ENCODE data around the gene YY1.
"Not testable (repeated sequence)": the region's sequence is repeated elsewhere in the genome, so short reads cannot be mapped to it uniquely, and the experiment has no call there.

Gene YY1

GRCh38 chr14:100243020-100243419 lies 4.1 kb downstream of the YY1 start:
- DNase-seq (ENCODE audit: low read depth), result no peak

DNA sequence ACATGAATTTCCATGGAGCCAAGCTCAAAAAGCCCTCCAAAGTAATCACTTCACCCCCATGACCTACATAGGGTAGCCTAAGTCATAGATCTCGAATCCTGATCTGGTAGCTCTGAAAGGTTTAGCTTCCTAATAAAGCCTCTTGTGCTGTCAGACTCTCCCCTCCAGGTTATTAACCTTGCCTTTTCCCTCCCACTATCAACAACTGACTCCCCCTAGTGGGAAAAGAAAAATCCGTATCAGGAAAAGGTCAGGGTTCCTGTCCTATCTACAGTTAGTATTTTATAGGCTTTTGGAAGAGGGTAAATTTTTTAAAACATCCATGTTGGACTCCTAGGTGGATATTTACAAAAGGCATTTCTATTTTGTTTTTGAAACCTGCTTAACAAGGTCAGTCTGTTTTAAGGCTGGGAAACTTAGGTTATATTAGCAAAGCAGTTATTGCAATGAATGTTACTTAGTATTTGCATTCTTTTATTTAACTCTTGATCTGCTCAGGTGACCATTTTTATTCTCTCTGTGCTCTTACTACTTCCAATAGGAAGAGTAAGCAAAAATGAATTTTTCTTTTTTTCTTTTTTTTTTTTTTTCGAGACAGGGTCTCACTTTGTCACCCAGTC lies 8.0 kb downstream of the YY1 start:
- DNase-seq (ENCODE audit: low read depth), result peak; percentile 9

DNA sequence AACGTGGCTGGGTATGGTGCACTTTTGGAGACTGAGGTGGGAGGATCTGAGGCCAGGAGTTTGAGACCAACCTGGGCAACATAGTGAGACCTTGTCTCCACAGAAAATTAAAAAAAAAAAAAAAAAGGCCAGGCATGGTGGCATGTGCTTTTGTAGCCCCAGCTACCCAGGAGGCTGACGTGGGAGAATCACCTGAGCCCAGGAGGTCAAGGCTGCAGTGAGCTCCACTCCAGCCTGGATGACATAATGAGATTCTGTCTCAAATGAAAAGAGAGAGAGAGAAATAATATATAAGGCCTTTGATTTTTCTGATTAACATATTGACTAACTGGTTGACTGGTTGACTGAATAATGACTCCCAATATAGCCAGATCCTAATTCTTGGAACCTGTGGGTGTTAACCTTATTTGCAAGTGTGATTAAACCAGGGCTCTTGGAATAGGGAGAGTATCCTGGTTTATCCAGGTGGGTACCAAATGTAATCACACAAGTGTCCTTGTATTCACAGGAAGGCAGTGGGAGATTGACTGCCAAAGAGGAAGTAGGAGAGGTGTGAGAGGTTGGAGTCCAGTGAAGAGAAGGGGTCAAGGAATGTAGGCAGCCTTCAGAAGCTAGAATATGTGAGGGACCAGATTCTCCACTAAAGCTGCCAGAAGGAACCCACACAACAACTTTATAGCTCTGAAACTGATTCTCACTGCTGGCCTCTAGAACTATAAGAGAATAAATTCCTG lies 12.0 kb downstream of the YY1 start:
- no peak for DNase-seq (ENCODE audit: low read depth)

DNA sequence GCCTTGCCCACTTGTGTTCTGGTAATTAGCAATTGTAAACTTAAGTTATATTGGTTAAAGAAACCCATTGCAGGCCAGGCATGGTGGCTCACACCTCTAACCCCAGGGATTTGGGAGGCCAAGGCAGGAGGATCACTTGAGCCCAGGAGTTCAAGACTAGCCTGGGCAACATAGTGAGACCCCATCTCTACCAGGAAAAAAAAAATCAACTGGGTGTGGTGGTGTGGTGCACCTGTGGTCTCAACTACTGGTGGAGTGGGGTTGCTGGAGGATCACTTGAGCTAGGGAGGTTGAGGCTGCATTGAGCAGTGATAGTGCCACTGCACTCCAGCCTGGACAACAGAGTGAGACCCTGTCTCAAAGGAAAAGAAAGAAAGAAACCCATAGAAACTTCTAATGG lies 13.7 kb downstream of the YY1 start:
- no peak for DNase-seq (ENCODE audit: low read depth)

DNA sequence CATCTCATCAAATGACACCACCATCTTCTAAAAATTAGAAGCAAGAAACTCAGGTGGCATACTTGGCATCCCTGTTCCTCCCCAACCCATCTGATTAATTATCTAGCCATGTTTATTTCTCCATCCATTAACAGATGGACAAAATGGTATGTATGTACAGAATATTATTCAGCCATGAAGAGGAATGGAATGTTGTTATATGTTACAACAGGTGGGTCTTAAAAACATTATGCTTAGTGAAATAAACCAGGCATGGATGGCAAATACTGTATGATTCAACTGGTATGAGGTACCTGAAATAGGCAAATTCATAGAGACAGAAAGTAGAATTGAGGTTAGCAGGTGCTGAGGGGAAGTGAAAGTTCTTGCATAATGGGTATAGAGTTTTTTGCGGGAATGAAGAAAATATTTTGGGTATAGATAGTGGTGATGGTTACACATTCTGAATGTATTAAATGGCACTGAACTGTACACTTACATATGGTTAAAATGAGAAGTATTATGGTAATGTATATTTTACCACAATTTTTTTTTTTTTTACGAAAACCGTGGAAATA lies 17.5 kb downstream of the YY1 start:
- no peak for DNase-seq (ENCODE audit: low read depth)

DNA sequence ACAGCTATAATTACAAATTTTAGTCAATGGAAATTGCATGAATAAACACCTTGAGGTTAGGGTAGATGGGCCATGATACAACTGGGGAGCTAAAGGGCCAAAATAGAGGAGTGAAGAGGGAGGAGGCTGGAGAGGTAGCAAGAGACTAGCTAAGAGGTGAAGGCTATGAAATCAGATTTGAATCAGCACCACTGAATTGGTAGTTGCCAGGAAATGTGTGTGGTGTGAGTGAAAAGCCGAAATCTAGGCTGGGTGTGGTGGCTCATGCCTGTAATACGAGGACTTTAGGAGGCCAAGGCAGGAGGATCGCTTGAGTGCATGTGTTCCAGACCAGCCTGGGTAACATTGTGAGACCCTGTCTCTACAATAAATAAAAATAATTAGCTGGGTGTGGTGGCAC lies 22.7 kb downstream of the YY1 start:
- DNase-seq (ENCODE audit: low read depth), result no peak

DNA sequence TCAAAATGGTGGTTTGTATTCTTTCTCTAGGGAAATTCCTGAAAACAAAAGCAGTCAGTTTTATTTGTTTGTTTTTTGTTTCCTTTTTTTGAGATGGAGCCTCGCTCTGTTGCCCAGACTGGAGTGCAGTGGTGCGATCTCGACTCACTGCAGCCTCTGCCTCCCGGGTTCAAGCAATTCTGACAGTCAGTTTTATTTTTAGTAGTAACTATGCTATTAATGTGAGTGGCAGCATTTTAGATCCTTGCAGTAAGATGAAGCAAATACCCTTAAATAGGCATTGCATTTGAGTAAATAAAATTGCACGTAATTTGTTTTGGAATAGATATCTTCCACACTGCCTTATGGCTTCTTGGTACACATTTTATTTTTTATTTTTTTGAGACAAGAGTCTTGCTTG lies 23.6 kb downstream of the YY1 start:
- DNase-seq (ENCODE audit: low read depth), result no peak

DNA sequence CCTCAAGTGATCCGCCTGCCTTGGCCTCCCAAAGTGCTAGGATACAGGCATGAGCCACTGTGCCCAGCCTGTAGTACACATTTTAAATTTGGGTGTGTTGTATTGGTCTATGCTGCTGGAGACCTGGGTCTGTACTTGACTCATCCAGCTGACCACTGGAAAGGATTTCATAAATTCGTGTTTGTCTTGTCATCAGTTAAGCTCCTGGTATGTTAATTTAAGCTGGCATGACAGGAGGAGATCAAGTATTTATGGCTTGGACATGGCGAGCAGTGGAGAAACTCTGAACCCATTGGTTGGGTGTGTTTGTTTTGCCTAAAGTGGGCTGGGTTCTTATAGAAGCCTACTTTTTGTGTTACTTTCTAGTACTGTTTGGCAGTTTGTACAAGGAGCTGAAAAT lies 24.2 kb downstream of the YY1 start:
- DNase-seq (ENCODE audit: low read depth), result no peak

DNA sequence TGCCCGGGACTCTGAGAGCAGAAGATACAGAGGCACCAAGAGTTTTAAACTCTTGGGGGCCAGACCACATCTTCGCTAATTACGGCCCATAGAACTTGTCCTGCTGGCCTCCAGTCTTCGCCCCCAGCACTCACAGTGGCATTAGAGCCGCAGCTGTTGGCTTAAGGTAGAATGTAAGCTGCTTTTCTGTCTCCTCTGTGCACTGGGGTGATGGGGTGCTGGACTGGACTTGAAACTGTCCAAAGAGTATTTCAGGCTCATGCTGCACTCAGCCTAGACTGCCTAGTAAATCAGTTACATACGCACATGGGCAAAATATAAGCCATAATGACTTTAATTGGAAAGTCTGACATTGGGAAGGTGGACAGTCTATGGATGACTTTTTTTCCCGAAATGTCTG lies 29.0 kb downstream of the YY1 start:
- DNase-seq (ENCODE audit: low read depth), result no peak

DNA sequence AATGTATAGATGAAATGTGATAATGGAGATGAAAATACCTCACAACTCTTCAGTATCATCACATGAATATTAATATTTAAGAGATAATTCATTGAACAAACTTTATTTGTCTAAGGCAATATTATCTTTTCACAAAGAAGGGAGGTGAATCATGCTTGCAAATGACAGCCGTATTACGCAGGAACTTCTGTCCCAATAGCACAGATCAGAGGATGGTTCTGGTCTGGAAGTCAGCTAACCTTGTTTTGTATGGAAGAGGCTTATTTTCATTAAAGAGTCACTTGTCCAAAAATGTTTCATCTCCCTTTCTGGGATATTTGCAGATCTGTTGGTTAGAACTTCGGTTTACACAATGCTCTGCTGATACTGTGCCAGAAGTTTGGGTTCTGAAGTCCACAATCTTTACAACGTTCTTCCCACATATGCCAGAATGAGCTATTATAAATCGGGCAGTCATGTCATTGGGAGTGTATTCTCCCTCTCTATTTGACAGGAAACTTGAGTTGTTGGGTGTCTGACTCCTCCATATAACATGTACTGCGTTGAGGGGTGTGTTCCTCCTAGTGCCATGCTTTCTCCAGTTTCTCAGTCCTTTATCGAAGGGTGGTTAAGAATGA lies 29.8 kb downstream of the YY1 start:
- DNase-seq (ENCODE audit: low read depth), result peak; percentile 33

GRCh38 chr14:100271247-100271939 lies 32.4 kb downstream of the YY1 start:
- DNase-seq (ENCODE audit: low read depth), result no peak

- no peak for DNase-seq (ENCODE audit: low read depth)
Observed at GRCh38 chr14:100274250-100274649, 35.3 kb downstream of the YY1 start.

GRCh38 chr14:100275214-100275613 lies 36.3 kb downstream of the YY1 start:
- no peak for DNase-seq (ENCODE audit: low read depth)

DNA sequence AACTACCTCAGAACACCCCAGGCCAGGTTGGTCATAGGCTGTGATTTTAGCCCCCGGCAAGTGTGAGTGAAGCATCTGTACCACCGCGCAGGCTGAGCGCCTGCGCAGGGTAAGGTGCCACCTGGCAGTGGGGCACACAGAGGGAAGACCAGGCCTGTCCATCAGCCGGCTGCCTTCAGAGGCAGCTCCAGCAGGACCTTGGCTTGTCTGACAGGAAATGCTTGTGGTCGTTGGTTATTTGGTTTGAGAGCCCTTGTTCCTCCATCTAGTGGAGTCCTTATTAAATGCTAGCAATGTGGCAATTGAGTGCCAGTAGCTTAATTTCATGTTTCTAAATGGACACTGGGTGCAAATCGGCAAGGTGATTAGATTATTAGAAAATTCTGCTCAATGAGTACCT lies 39.8 kb downstream of the YY1 start:
- DNase-seq (ENCODE audit: low read depth), result peak; percentile 62

DNA sequence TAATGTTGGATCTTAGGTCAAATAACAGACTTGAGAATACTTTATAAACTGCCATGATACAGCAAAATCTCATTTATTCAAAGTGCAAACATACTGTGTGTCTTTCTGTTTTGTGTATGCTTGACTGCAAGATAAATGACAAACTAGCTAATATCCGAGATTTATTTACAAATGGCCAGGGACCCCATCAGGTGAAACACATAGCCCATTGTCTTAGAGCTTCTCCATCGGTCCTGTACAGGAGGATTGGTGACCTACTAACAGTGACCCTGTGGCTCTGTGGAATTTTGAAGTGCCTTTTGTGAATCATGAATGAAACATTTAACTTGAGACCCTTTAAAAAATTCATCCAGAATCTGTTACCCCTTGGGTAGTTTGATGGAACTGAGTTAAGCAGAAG lies 40.2 kb downstream of the YY1 start:
- DNase-seq (ENCODE audit: low read depth), result no peak

GRCh38 chr14:100279563-100279962 lies 40.6 kb downstream of the YY1 start:
- DNase-seq (ENCODE audit: low read depth), result no peak

- DNase-seq (ENCODE audit: low read depth), result no peak
Observed at GRCh38 chr14:100281286-100282082, 42.5 kb downstream of the YY1 start.

- no peak for DNase-seq (ENCODE audit: low read depth)
Observed at GRCh38 chr14:100282083-100282350, 43.1 kb downstream of the YY1 start.

DNA sequence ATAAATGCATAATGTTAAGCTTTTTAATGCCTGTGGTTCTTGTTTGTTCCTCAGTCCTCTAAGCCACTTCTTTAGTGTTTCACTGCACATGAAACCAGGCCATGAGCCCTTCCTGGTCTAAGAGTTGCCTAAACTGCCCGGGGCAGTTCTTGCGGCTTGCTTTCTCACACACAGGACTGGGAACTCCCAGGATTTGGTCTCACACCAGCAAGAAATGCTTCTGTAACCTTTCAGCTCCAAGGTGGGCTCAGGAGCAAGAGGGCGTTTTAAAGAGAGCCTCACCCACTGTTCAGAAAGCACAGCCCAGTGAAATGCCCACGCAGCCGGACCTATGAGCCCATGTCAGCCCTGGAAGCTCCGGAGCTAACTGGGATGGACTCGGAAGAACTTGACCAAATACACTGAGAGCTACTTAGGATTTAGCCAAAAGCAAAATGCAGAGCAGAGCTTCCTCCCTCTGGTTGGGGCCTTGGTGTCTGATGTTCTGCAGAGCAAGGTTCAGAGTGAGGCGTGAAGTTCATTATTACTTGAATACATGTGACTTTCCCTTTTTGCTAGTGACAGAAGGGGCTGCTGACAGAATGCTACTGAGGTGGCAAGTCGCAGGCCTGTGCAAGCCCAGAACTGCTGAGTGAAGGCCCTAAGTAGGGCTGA lies 43.9 kb downstream of the YY1 start:
- DNase-seq (ENCODE audit: low read depth), result no peak

DNA sequence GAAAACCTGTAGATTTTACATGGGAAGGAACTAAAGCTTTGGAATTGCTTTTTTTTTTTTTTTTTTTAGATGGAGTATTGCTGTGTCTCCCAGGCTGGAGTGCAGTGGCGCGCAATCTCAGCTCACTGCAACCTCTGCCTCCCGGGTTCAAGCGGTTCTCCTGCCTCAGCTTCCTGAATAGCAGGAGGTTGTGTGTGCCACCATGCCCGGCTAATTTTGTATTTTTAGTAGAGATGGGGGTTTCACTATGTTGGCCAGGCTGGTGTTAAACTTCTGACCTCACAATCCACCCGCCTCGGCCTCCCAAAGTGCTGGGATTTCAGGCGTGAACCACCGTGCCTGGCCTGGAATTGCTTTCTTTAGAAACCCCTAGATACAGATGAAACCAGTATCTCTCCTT lies 44.5 kb downstream of the YY1 start:
- not testable (repeated sequence) for DNase-seq (ENCODE audit: low read depth)
